Measurements from ENCODE around the gene EIF6.

- no peak for TF ChIP-seq CTCF (IDR thresholded peaks at IDR 0.05; ENCODE audit: poor library complexity, severe bottlenecking)
- TF ChIP-seq EZH2 (IDR thresholded peaks at IDR 0.05; ENCODE audit: borderline replicate concordance, insufficient read depth, low read length, poor library complexity, severe bottlenecking) = no peak
- no peak for TF ChIP-seq EP300 (conservative IDR thresholded peaks at IDR 0.05; ENCODE audit: poor library complexity, severe bottlenecking)
- no peak for TF ChIP-seq POLR2AphosphoS5 (IDR thresholded peaks at IDR 0.05)
- no peak for TF ChIP-seq SMC3 (conservative IDR thresholded peaks at IDR 0.05; ENCODE audit: poor library complexity)
- no peak for TF ChIP-seq RAD21 (conservative IDR thresholded peaks at IDR 0.05)
- TF ChIP-seq MXI1 (conservative IDR thresholded peaks at IDR 0.05; ENCODE audit: poor library complexity, severe bottlenecking) = no peak
- no peak for TF ChIP-seq REST (IDR thresholded peaks at IDR 0.05; ENCODE audit: borderline replicate concordance)
- no peak for TF ChIP-seq TAF1 (IDR thresholded peaks at IDR 0.05; ENCODE audit: low read depth)
Measured at GRCh38 chr20:35238170-35238569, 46.4 kb downstream of the EIF6 start.

Data from neural cell (in vitro differentiated cells).